ENCODE results near the gene CNTN4.

The CNTN4 gene

DNA sequence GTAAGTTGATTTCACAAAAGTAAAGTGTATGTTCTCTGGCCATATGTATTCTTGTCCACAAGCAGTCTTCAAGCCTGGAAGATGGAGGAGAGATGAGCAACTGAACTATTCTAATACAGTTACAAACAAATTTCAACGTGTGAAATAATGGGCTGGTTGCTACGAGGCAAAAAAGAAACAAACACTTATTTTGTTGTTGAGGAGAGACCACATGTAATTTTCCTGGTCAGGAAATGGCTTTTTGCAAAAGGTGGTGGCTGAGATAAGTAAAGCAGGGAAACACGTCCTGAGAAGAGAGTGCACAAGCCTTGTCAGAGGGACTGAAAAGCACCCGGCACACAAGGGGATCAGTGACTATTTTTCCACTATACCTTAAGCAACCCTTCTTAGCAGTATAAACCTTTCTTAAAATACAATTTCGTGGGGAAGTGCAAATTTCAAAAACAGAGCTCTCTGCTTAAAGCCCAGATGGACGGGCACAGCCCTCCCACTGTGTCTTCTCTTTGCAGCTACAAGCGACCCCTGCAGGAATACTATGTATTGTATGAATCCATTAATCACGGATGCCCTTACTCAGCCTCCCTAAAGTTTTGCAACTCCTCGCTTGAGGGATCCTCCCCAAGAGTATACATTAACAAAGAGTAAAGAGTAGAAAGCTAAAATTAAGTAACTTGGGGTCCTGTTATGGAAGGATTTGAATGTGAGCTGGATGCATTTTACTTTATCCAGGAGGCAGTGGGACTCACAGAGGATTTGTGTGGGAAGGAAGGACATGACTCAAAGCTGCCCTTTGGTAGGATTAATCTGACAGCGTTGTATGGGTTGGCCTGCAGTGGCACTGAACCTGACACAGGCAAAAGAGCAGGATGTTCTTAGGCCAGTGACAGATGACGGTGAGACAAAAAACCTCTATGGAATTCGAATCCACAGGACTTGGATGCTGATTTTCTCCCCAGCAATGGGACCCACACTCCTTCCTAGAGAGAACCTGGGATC is 757.8 kb downstream of the CNTN4 start:
- DNase-seq (ENCODE audit: low spot score): no peak

- no peak for DNase-seq (ENCODE audit: low spot score)
These were observed 762.0 kb downstream of the CNTN4 start for GRCh38 chr3:2860626-2861025.

DNA sequence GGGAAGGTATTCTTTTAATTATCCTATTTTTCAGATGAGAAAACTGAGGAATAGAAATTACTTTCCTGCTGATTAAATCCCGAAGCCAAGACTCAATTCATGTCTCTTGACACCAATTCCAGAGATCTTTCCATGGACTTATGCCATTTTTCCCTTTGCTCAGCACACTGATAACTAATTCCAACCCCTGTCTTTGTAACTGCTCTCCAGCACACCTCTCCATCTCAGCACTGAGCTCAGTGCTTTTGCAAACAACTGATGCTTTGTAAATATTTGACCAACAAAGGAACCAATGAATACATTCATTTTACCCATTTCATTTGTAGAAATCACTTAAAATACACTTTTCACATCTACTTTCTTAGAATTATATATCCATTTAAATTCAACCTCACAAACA is 762.5 kb downstream of the CNTN4 start:
- no peak for DNase-seq (ENCODE audit: low spot score)

DNA sequence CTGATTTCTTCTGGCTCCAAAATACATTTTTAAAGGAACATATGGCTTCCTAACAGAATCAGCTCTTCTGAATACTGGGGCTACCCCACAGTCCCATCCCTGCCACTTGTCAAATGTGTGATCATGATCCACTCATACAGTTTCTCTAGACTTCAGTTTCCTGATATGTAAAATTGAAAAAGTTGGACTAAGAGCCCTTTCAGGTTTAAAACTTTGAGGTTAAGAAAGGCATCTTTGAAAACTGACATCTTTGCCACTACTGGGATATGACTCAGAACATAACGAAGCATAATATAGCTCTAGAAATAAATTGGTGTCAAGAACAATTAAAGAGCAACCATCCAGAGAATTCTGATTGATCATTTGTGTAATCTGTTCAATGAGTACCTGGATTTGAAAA is 763.3 kb downstream of the CNTN4 start:
- no peak for DNase-seq (ENCODE audit: low spot score)

- DNase-seq (ENCODE audit: low spot score): no peak
These were observed 763.7 kb downstream of the CNTN4 start for GRCh38 chr3:2862366-2862765.

DNA sequence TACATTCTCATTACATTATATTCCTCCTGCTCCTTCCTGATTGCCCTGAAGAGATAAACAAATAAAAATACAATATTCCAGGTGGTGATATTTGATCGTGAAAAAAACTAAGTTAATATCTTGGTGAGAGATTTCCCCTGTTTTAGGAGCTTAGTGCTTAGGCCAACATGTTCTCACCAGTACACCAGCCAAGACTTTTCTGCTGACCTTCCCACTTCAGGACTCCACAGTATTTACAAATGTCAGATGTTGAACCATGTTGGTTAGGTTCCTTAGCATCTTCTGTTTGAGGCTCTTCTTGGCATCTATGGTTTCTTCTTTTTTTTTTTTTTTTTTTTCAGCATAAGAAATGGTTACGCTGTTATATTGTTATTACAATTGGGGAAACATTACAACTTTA is 764.5 kb downstream of the CNTN4 start:
- DNase-seq (ENCODE audit: low spot score): no peak

DNA sequence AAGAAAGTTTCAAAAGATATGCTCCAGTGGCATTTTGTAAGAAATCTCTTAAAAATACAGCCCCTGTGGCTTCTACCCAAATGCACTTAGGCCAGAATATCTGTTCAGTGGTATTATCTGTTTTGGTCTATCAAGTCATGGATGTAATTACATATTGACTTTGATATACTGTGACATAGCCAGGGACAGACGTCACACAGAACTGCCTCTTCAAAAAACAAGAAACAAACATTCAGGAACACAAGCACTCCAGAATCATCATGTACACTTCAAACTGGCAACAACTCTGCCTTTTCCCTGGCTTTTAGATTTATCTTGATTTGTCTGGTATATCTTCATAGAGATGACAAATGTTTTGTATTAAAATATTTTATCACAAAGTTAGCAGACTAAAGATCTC is 771.2 kb downstream of the CNTN4 start:
- no peak for DNase-seq (ENCODE audit: low spot score)

- DNase-seq (ENCODE audit: low spot score): no peak
These were observed 772.2 kb downstream of the CNTN4 start for GRCh38 chr3:2870724-2871333.

- DNase-seq (ENCODE audit: low spot score): no peak
These were observed 774.2 kb downstream of the CNTN4 start for GRCh38 chr3:2872884-2873283.

DNA sequence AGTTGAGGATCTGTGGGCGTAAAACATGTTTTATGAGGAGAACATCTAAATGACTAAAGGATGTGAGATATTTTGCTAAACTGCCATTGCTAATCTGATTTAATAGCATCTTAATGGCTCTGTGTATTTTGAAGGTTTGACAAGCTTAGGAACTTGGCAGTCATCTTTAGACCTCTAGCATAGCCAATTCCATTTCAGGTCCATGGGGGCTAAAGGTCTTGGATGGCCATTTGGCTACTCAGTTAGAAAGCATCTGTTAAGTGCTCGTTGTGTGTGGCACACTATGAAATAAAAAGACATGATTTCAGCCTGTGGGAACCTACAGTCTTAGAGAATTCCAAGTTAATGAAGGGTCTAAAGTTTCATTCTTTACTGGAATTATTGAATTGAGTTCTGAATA is 775.3 kb downstream of the CNTN4 start:
- DNase-seq (ENCODE audit: low spot score): no peak

DNA sequence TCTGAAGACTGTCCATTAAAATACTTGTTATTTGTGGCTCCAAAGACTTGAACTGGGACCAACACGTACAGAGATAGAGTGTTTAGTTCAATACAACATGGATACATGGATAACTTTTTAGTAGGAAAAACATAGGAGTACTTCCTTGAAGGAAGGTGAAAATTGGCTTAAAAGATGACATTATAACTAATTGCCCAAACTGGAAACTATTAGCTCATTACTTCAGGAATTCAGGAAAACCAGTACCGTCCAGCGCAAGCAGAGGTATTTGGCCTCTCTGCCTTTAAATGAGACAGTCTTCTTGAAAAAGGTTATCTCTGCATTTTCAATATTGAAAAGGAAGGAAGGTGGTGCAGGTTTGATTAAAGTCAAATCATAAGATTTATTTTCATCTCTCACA is 777.0 kb downstream of the CNTN4 start:
- no peak for DNase-seq (ENCODE audit: low spot score)

DNA sequence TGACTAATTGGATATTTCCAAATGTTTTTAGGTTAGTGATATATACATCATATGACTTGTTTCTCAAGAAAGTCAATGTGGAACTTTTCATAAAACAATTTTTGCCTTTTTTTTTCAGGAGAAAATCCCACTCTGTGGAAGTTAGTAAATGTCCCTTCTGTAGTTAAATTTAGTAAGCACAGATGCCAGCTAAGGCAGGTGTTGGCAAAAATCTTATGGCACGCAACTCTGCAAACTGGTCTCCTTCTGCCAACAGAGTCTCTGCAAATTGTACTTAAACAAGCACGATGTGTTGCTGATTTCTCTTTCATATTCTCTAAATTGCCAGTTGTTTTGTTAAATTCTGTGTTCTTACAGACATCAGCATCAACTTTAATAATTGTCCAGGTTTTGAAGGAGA is 777.7 kb downstream of the CNTN4 start:
- DNase-seq (ENCODE audit: low spot score): no peak

DNA sequence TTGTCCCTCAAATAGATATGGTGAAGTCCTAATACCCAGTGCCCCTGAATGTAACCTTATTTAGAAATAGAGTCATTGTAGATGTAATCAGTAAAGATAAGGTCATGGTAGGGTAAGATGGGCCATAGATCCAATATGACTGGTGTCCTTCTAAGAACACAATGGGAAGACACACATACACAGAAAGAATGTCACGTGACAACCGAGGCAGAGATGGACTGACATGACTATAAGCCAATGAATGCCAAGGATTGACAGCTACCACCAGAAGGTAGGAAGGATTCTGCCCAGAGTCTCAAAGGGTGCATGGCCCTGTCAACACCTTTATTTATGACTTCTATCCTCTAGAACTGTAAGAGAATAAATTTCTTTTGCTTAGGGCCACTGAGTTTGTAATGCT is 780.4 kb downstream of the CNTN4 start:
- DNase-seq (ENCODE audit: low spot score): no peak

DNA sequence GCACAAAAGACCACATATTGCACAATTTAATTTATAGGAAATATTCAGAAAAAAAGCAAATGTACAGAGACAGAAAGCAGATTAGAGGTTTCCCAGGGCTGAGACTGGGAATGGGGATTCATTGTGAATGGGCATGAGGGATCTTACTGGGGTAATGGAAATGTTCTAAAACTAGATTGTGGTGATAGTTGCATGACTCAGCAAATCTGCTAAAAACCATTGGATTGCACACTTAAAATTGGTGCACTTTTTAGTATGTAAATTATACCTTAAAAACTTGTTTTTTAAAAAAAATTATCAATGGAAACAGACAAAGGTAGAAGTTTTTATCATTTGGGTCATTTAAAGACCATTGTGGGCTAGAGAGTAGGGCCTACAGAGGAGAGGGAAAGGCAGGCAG is 780.9 kb downstream of the CNTN4 start:
- DNase-seq (ENCODE audit: low spot score): no peak

- no peak for DNase-seq (ENCODE audit: low spot score)
These were observed 781.6 kb downstream of the CNTN4 start for GRCh38 chr3:2880218-2880756.

DNA sequence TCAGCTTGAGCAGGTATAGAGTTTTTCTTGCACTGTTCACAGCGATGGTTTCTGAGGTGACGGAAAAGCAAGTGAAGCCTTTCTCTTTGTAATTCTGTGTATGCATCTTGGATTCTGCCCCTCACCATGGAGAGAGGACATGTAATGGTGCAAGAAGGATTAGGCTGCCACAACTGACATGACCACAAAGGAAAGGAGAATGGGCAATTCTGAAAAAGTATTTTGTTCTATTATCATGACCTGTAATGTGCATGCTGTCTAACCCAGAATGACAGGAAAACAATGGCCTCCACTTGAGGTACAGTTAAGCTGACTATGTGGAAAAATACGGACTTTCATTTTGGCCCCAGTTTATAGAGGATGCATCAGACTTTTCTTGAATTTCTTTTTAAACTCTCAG is 784.6 kb downstream of the CNTN4 start:
- DNase-seq (ENCODE audit: low spot score): no peak

- DNase-seq (ENCODE audit: low spot score): no peak
These were observed 789.9 kb downstream of the CNTN4 start for GRCh38 chr3:2888592-2888991.

DNA sequence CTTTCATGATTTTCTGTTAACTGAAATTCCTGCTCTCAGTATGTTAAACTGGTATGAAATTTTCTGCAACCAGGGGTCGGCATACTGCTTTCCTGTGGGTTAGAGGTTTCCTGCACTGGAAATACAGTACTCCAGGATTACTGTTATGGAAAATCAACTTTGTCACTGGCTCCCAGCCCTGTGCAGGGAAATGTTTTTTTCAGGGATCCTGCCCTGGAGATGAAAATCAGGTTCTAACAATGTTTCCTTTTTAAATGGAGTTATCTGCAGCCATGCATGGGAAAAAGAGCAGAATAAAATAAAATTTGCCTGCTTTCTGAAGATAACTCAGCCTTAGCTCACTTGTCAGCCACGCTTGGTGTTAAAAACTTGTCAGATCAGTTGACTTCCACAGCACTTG is 791.1 kb downstream of the CNTN4 start:
- DNase-seq (ENCODE audit: low spot score): no peak

DNA sequence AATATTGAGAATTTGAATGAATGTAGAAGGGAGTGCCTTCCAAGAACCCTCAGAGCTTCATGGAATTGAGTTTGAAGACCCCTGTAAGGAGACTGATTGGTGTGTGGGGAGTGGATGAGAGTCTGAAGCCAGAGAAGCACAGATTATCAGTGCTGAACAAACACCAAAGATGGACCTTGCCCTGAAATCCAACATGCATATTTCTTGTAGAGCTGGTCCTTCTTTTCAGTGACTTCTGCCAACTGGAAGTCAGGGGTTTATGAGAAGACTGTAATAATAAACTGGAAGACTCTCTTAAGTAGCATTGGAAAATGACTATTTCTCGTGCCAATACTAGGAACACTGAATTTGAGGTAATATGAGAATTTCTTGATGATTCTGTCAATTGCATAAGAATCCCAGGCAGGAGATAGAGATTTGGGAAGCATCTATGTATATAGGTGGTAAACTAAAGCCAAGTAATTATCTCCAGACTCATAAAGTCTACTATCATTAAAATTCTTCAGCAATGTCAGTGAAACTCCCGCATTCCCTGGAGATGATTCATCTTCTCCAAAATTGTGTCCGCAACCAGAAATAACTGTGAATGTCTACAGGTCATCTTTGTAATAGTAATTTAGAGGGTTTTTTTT is 797.8 kb downstream of the CNTN4 start:
- no peak for DNase-seq (ENCODE audit: low spot score)

DNA sequence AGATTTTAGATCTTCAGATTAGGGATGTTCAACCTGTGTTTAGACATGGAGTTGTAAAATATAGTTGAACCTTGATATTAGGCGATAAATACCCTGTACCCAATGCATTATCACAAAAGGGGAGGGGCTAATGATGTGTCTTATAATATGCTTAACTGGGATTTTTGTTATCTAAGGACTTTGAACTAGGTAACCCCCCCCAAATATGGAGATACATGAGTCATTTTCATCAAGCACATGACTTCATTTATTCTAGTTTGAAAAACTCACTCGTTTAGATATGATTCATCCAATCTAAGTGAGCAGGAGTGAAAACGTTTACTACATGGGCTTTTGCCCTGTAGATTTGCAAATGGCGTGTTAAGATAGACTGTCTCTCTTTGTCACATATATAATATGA is 799.2 kb downstream of the CNTN4 start:
- no peak for DNase-seq (ENCODE audit: low spot score)

GRCh38 chr3:2898591-2899353 is 800.1 kb downstream of the CNTN4 start:
- DNase-seq (ENCODE audit: low spot score): no peak

DNA sequence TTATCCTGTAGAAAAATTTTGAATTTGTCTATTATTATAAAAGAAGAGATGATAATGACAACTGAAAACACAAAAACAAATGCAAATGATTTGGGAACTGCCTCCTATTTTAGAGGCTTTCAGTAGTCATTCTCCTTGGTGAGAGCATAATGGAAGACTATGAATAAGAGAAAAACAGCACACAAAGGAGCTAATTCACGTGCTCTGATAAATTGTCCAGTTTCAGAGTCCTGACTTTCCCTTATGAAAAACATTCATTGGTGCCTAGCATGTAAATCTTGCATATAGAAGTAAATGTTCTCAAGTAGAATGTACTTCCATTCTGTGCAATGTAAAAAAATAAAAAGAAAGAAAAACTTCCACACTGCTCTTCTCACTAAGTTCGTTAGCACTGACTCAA is 805.4 kb downstream of the CNTN4 start:
- DNase-seq (ENCODE audit: low spot score): no peak
